HPDE6-E6E7 (cell line): ENCODE measurements around the gene REXO5.
"Not testable (repeated sequence)": the region's sequence is repeated elsewhere in the genome, so short reads cannot be mapped to it uniquely, and the experiment has no call there.

Experiments
- DNase-seq: peaks from one replicate; pipeline ENCODE4 v3.0.0; 2011; ENCODE audit warnings: missing footprints; ENCODE audit errors: extremely low spot score

Gene REXO5

GRCh38 chr16:20806168-20807050 is at the start of gene REXO5, which contains the start of gene ERI2:
TSS of gene REXO5 (plus strand) at chr16:20806527. CDS start at chr16:20806954, 427 bp downstream.
TSS of gene ERI2 (minus strand) at chr16:20806472. CDS start at chr16:20806430, 42 bp downstream.
- DNase-seq, result peak; percentile 87

GRCh38 chr16:20760346-20760745 is 46.0 kb upstream of the REXO5 start:
- DNase-seq, result no peak

- DNase-seq, result no peak
Measured at GRCh38 chr16:20761175-20761574, 45.2 kb upstream of the REXO5 start.

- no peak for DNase-seq
Measured at GRCh38 chr16:20762404-20763123, 43.8 kb upstream of the REXO5 start.

- peak; percentile 84 for DNase-seq
Measured at GRCh38 chr16:20763461-20764232, 42.7 kb upstream of the REXO5 start, which contains the start of gene ACSM3. TSS of gene ACSM3 (plus strand) at chr16:20764014. CDS start at chr16:20770035, 6,021 bp downstream.

GRCh38 chr16:20764448-20764847 is 41.9 kb upstream of the REXO5 start:
- DNase-seq, result not testable (repeated sequence)

GRCh38 chr16:20765732-20766131 is 40.6 kb upstream of the REXO5 start:
- no peak for DNase-seq

GRCh38 chr16:20766294-20766693 is 40.0 kb upstream of the REXO5 start:
- no peak for DNase-seq

- DNase-seq, result no peak
Measured at GRCh38 chr16:20767577-20767976, 38.8 kb upstream of the REXO5 start.

- no peak for DNase-seq
Measured at GRCh38 chr16:20768121-20768520, 38.2 kb upstream of the REXO5 start.

- no peak for DNase-seq
Measured at GRCh38 chr16:20768818-20769217, 37.5 kb upstream of the REXO5 start.

- no peak for DNase-seq
Measured at GRCh38 chr16:20773679-20774078, 32.6 kb upstream of the REXO5 start.

- DNase-seq, result peak; percentile 59
Measured at GRCh38 chr16:20774703-20775362, 31.5 kb upstream of the REXO5 start.

- no peak for DNase-seq
Measured at GRCh38 chr16:20781697-20782096, 24.6 kb upstream of the REXO5 start.

GRCh38 chr16:20782470-20782869 is 23.9 kb upstream of the REXO5 start:
- no peak for DNase-seq

GRCh38 chr16:20784204-20784603 is 22.1 kb upstream of the REXO5 start:
- DNase-seq, result no peak

- no peak for DNase-seq
Measured at GRCh38 chr16:20789130-20789529, 17.2 kb upstream of the REXO5 start.

- no peak for DNase-seq
Measured at GRCh38 chr16:20791923-20792612, 14.3 kb upstream of the REXO5 start.

GRCh38 chr16:20798364-20798763 is 8.0 kb upstream of the REXO5 start:
- no peak for DNase-seq

- no peak for DNase-seq
Measured at GRCh38 chr16:20799599-20799998, 6.7 kb upstream of the REXO5 start.

GRCh38 chr16:20801278-20801677 is 5.0 kb upstream of the REXO5 start:
- DNase-seq, result no peak
